Calu3 (cell line): Measurements from ENCODE around the gene AOAH. TPM values are rescaled to one million over a fixed set of nuclear protein-coding genes. Genes with fewer than 3 reads are reported as not detected.

ENCODE experiments used
- BruUV-seq: library from RNA; stranded (reverse); fragments of 400-500 nt; replicated peaks from 2 replicates; lab custom pipeline; 2021; lab: Mats Ljungman, UMichigan
- CTCF ChIA-PET: fragments of 300-600 bp; sonication (Branson Sonifier 250); formaldehyde crosslinking; loops from one replicate; lab custom pipeline; 2022; ENCODE audit warnings: antibody characterized with exemption; lab: Charles Lee
- DNase-seq: peaks from one replicate; pipeline ENCODE4 v3.0.0; 2022
- H3K27ac Mint-ChIP-seq: one replicate; pipeline ENCODE4 v1.8.0; 2022; ENCODE audit warnings: mixed read lengths; ENCODE audit not compliant: unreplicated experiment
- H3K27me3 Mint-ChIP-seq: one replicate; pipeline ENCODE4 v1.8.0; 2022; ENCODE audit warnings: mixed read lengths; ENCODE audit not compliant: unreplicated experiment
- H3K36me3 Mint-ChIP-seq: one replicate; pipeline ENCODE4 v1.8.0; 2022; ENCODE audit warnings: mild to moderate bottlenecking, moderate library complexity, mixed read lengths; ENCODE audit not compliant: insufficient read depth, unreplicated experiment
- H3K4me1 Mint-ChIP-seq: one replicate; pipeline ENCODE4 v1.8.0; 2022; ENCODE audit warnings: mild to moderate bottlenecking, low read depth, mixed read lengths; ENCODE audit not compliant: unreplicated experiment
- H3K4me3 Mint-ChIP-seq: one replicate; pipeline ENCODE4 v1.8.0; 2022; ENCODE audit warnings: mild to moderate bottlenecking, low read depth, moderate library complexity, mixed read lengths; ENCODE audit not compliant: unreplicated experiment
- H3K9me3 Mint-ChIP-seq: one replicate; pipeline ENCODE4 v1.8.0; 2022; ENCODE audit warnings: low read depth, mixed read lengths; ENCODE audit not compliant: unreplicated experiment
- intact Hi-C: fragments of 100-400 bp; cut with micrococcal nuclease; formaldehyde crosslinking; loops from one replicate; pipeline ENCODE4 v1.10.0; 2022; ENCODE audit not compliant: unreplicated experiment
- total RNA-seq: library from RNA; stranded (reverse); gene quantifications from 2 replicates; pipeline ENCODE4 v1.2.3, GENCODE V29; 2022
- TF ChIP-seq, protein P1 (sequence below): fragments of 200-600 bp; IDR thresholded peaks from one replicate; pipeline ENCODE4 v1.8.0; 2022; ENCODE audit warnings: antibody characterized with exemption; ENCODE audit not compliant: unreplicated experiment

The AOAH gene
- total RNA-seq, 1 experiment from 2014 or later, result not detected

GRCh38 chr7:36657036-36657660 lies 67.1 kb downstream of the AOAH start:
- H3K4me1 Mint-ChIP-seq, result peaks cover 29% of the 10 kb centered on the region
- no peaks in the 10 kb centered on the region for H3K36me3 Mint-ChIP-seq
- intact Hi-C loops, result no loop called here
- DNase-seq, result no peak
- no peaks in the 10 kb centered on the region for H3K27me3 Mint-ChIP-seq
- no peak overlapping the region for H3K27ac Mint-ChIP-seq
- H3K9me3 Mint-ChIP-seq, result no peaks in the 10 kb centered on the region
- H3K4me3 Mint-ChIP-seq, result no peak overlapping the region
- no TSS peak for BruUV-seq
- CTCF ChIA-PET, result interaction anchor here (0.6 kb wide), 1 partner anchor 164 kb away, joined by 5 read pairs; no protein-coding TSS in a partner anchor
- TF ChIP-seq, protein P1, sequence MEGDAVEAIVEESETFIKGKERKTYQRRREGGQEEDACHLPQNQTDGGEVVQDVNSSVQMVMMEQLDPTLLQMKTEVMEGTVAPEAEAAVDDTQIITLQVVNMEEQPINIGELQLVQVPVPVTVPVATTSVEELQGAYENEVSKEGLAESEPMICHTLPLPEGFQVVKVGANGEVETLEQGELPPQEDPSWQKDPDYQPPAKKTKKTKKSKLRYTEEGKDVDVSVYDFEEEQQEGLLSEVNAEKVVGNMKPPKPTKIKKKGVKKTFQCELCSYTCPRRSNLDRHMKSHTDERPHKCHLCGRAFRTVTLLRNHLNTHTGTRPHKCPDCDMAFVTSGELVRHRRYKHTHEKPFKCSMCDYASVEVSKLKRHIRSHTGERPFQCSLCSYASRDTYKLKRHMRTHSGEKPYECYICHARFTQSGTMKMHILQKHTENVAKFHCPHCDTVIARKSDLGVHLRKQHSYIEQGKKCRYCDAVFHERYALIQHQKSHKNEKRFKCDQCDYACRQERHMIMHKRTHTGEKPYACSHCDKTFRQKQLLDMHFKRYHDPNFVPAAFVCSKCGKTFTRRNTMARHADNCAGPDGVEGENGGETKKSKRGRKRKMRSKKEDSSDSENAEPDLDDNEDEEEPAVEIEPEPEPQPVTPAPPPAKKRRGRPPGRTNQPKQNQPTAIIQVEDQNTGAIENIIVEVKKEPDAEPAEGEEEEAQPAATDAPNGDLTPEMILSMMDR, result no peak

- CTCF ChIA-PET, result no interaction called here
- peaks cover 9% of the 10 kb centered on the region for H3K4me1 Mint-ChIP-seq
- no peaks in the 10 kb centered on the region for H3K9me3 Mint-ChIP-seq
- H3K27ac Mint-ChIP-seq, result no peak overlapping the region
- TF ChIP-seq, protein P1, result no peak
- no peaks in the 10 kb centered on the region for H3K27me3 Mint-ChIP-seq
- BruUV-seq, result no TSS peak
- no peak for DNase-seq
- H3K36me3 Mint-ChIP-seq, result no peaks in the 10 kb centered on the region
- intact Hi-C loops, result no loop called here
- no peak overlapping the region for H3K4me3 Mint-ChIP-seq
These were observed 69.9 kb downstream of the AOAH start for GRCh38 chr7:36654436-36654835.

DNA sequence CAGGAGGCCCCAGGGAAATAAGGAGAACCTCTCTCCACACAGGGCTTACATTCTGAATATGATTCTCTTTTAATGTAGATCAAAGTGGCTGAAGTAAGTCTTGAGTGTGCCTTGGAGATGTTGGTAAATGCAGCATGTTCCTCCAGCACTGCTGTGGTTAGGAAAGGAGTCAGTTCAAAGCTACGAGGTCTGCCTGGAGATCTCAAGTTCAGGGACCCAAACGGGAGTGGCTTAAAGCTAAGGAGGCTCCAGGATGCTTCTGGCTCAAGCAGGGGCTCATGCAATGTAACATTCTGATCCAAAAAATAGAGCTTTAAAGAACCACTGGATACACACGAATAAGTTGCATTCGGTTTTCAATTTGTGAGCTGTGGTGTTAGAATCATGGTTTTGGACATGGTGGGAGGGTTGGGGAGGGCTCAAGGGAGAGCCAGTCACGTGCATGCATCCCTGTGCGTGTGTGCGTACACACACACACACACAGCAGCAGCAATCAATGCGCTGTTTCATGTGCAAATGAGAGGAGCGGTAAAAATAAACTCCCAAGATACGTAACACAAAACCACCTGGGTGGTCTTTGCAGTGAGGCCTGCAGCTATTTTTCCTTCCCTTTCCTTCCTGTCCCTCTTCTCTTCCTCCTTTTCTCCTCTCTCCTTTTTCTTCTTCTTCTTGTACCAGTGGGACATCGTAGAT lies 70.5 kb downstream of the AOAH start:
- BruUV-seq, result no TSS peak
- TF ChIP-seq, protein P1, result no peak
- Mint-ChIP-seq H3K4me1 (peaks cover 2% of the 10 kb centered on the region), H3K9me3 (no peaks in the 10 kb centered on the region), H3K27me3 (no peaks in the 10 kb centered on the region), H3K27ac (no peak overlapping the region), H3K36me3 (no peaks in the 10 kb centered on the region), H3K4me3 (no peak overlapping the region)
- intact Hi-C loops, result no loop called here
- DNase-seq, result no peak
- CTCF ChIA-PET, result no interaction called here

- TF ChIP-seq, protein P1, result no peak
- CTCF ChIA-PET, result interaction anchor here (0.6 kb wide), 1 partner anchor 617 kb away, joined by 3 read pairs; no protein-coding TSS in a partner anchor
- BruUV-seq, result no TSS peak
- no peak overlapping the region for H3K27ac Mint-ChIP-seq
- H3K4me1 Mint-ChIP-seq, result no peaks in the 10 kb centered on the region
- intact Hi-C loops, result no loop called here
- H3K36me3 Mint-ChIP-seq, result no peaks in the 10 kb centered on the region
- H3K4me3 Mint-ChIP-seq, result no peak overlapping the region
- no peaks in the 10 kb centered on the region for H3K27me3 Mint-ChIP-seq
- H3K9me3 Mint-ChIP-seq, result no peaks in the 10 kb centered on the region
- no peak for DNase-seq
These were observed 71.2 kb downstream of the AOAH start for GRCh38 chr7:36653008-36653662.
